ENCODE data around the gene SYT2.
"Not testable (repeated sequence)": the region's sequence is repeated elsewhere in the genome, so short reads cannot be mapped to it uniquely, and the experiment has no call there.

DNA sequence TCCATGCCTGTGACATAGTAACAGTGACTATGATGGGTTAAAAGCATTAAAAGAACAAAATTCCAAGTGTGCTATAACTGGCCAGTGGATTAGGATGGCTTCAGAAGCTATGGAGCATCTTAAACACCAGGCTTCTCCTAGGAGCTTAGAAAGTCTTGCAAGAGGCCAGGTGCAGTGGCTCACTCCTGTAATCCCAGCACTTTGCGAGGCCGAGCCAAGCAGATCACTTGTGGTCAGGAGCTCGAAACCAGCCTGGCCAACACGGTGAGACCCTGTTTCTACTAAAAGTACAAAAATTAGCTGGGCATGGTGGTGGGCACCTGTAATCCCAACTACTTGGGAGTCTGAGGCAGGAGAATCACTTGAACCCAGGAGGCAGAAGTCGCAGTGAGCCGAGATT lies 12.8 kb upstream of the SYT2 start:
- TF ChIP-seq EP300, CTCF, POLR2A (IDR thresholded peaks at IDR 0.05): not testable (repeated sequence)
